ENCODE data around the gene PPDPF. TPM values are rescaled to one million over a fixed set of nuclear protein-coding genes. Genes with fewer than 3 reads are reported as not detected.

Gene PPDPF, protein sequence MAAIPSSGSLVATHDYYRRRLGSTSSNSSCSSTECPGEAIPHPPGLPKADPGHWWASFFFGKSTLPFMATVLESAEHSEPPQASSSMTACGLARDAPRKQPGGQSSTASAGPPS
- total RNA-seq (2014; rRNA removed; shearing (Covaris generic); ENCODE audit: low replicate concordance), result 16.2 and 51.0 TPM in 2 replicates

DNA sequence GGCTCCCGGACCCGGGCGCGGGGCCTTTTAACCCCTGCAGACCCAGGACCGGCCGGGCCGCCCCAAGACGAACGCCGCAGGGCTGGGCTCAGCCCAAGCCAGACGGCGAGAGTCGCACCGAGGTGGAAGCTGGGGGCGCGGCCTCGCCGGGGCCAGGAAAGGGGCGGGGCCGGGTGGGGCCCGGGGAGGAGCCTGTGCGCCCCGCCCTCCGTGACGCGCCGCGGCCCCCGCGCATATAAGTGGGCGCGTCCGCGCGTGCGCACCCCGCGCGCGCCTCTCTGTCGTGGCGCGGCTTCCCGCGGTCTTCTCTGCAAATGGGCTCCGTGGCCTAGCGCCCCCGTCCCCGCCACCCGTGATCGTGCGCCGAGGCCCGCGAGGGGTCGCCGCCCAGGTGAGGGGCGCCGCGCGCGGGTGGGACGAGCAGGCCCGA, at the start of gene PPDPF:
TSS of gene PPDPF (plus strand) at position 262 of the 430 bp plus-strand sequence. CDS start 544 bp downstream, outside the sequence.
- no peaks in the 10 kb centered on the region for H4K20me1 ChIP-seq (ENCODE audit: insufficient read depth, low read depth, low read length)
- H3K4me2 ChIP-seq (ENCODE audit: low read depth, low read length, poor library complexity, severe bottlenecking), result peak within 1 kb of the TSS; percentile 92
- H3K36me3 ChIP-seq (ENCODE audit: insufficient read depth, low read length), result no peaks in the 10 kb centered on the region; the same call in 1 of the 2 replicates
- no peak within 1 kb of the TSS for H3K27ac ChIP-seq (ENCODE audit: low read length)
- no peaks in the 10 kb centered on the region for H3K79me2 ChIP-seq (ENCODE audit: low read length)
- H3K27me3 ChIP-seq (ENCODE audit: low read length), result no peaks in the 10 kb centered on the region
- peak within 1 kb of the TSS; percentile 71 for H3K4me3 ChIP-seq (ENCODE audit: low read length)
- peak within 1 kb of the TSS; percentile 86; the same call in 1 of the 2 replicates for H2AFZ ChIP-seq (ENCODE audit: low read length)
- H3K4me1 ChIP-seq (ENCODE audit: low read length), result peaks cover 13% of the 10 kb centered on the region
- H3K9ac ChIP-seq (ENCODE audit: low read length), result peak within 1 kb of the TSS; percentile 63
- H3K9me3 ChIP-seq (ENCODE audit: low read length), result no peaks in the 10 kb centered on the region
- peak; percentile 92 for DNase-seq
- H3K9me2 ChIP-seq (replicated peaks; ENCODE audit: insufficient read depth, low read length), result no peaks in the 10 kb centered on the region

DNA sequence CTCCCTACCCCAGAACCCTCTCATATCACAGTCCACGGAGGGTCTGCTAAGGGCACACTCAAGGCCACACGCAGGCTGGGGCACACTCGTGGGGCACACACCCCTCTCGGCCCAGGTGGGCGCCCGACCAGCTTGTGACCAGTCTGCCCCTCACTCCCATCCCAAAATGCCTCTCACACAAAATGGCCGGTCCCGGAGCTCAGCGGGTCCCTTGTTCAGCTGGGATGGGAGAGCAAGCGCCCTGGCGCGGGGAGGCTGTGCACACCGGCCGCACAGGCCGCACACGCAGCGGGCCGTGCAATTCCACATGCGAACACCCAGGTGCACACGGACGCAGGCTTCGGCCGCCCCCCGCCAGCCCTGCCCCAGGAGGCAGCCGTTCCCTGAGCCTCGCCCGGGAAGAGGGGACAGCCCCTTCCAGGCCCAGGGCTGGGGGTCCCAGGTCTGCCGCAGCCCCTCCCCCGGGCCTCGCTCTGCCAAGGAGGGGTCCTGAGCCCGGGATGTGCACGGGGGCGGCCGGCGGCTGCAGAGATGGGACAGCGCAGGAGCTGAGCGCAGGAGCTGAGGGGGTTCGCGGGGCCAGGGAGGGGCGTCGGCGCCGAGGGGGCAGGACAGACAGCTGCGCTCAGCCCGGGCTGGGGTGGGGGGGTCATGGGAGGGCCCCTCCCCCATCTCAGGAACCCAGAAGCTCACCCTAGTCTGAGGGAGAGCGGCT, 49.4 kb upstream of the PPDPF start:
- no peak overlapping the region for H3K4me3 ChIP-seq (ENCODE audit: low read length)
- H3K36me3 ChIP-seq (ENCODE audit: insufficient read depth, low read length), result no peaks in the 10 kb centered on the region
- H3K79me2 ChIP-seq (ENCODE audit: low read length), result no peaks in the 10 kb centered on the region
- H3K9me3 ChIP-seq (ENCODE audit: low read length), result no peaks in the 10 kb centered on the region
- no peaks in the 10 kb centered on the region for H4K20me1 ChIP-seq (ENCODE audit: insufficient read depth, low read depth, low read length)
- no peak overlapping the region for H3K9ac ChIP-seq (ENCODE audit: low read length)
- H3K4me2 ChIP-seq (ENCODE audit: low read depth, low read length, poor library complexity, severe bottlenecking), result no peak overlapping the region
- H3K9me2 ChIP-seq (replicated peaks; ENCODE audit: insufficient read depth, low read length), result no peaks in the 10 kb centered on the region
- no peaks in the 10 kb centered on the region for H3K27me3 ChIP-seq (ENCODE audit: low read length)
- no peak overlapping the region for H3K27ac ChIP-seq (ENCODE audit: low read length)
- DNase-seq, result no peak
- H2AFZ ChIP-seq (ENCODE audit: low read length), result no peak overlapping the region
- H3K4me1 ChIP-seq (ENCODE audit: low read length), result no peaks in the 10 kb centered on the region

DNA sequence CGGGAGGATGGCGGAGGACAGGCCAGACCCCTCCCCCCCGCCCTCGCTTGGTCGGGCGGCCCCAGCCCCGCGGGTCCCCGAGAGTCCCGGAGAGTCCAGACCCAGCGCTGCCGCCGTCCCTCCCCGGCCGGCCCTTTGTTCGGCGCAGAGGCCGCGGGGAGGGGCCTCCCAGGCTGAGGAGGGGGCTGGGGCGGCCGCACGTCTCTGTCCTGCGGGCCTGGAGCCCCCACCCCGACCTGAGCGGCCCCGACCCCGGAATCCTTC, 48.9 kb upstream of the PPDPF start:
- Histone ChIP-seq H3K4me1 (ENCODE audit: low read length) (no peaks in the 10 kb centered on the region), H3K27me3 (ENCODE audit: low read length) (no peaks in the 10 kb centered on the region)

DNA sequence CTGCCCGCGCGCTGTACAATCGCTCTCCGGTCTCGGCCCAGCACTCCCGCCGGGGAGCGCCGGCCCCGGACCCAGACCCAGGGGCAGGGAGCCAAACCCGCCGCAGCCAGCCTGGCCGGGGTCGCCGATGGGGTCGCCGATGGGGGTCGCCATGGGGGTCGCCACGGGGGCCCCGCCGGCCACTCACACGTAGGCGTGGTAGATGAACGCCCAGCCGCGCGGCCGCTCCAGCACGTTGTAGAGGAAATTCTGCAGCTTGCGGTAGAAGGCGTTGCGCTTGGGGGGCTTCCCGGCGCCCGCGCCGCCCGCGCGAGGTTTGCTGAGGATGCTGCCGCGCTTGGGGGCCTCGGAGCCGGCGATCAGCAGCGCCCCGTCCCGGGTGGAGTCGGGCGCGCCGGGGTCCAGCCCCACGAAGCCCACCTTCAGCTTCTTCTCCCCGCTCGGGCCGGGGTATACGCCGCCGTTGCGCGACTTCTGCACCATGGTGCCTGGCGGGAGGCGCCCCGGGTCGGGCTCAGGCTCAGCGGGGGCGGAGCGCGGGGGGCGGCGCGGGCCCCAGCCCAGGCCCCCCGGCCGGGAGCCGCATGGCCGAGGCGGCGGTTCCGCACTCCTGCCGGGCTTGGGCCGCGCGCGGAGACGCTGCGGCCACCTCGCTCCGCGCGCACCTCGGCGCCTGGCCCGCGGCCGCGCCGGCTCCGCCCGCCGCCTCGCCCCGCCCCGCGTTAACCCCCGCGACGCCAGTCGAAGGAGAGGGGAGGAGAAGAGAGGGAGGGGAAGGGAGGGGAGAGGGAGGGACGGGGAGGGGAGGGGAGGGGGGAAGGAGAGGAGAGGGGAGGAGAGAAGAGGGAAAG, 48.4 kb upstream of the PPDPF start, which contains the start of gene KCNQ2:
TSS of gene KCNQ2 (minus strand) at position 675 of the 851 bp plus-strand sequence. CDS start at position 483, 192 bp downstream.
- Histone ChIP-seq H3K36me3 (ENCODE audit: insufficient read depth, low read length) (no peaks in the 10 kb centered on the region), H3K79me2 (ENCODE audit: low read length) (no peaks in the 10 kb centered on the region), H3K27ac (ENCODE audit: low read length) (no peak within 1 kb of the TSS), H3K9me3 (ENCODE audit: low read length) (no peaks in the 10 kb centered on the region), H2AFZ (ENCODE audit: low read length) (no peak within 1 kb of the TSS), H3K9ac (ENCODE audit: low read length) (no peak within 1 kb of the TSS), H3K4me2 (ENCODE audit: low read depth, low read length, poor library complexity, severe bottlenecking) (no peak within 1 kb of the TSS), H3K4me1 (ENCODE audit: low read length) (no peaks in the 10 kb centered on the region), H4K20me1 (ENCODE audit: insufficient read depth, low read depth, low read length) (no peaks in the 10 kb centered on the region), H3K4me3 (ENCODE audit: low read length) (no peak within 1 kb of the TSS), H3K9me2 (replicated peaks; ENCODE audit: insufficient read depth, low read length) (no peaks in the 10 kb centered on the region), H3K27me3 (ENCODE audit: low read length) (no peaks in the 10 kb centered on the region)
- DNase-seq, result no peak

More for the DNA sequence above, 48.9 kb upstream of the PPDPF start:
- no peak overlapping the region for H3K4me3 ChIP-seq (ENCODE audit: low read length)
- H3K36me3 ChIP-seq (ENCODE audit: insufficient read depth, low read length), result no peaks in the 10 kb centered on the region
- H3K9ac ChIP-seq (ENCODE audit: low read length), result no peak overlapping the region
- no peak overlapping the region for H2AFZ ChIP-seq (ENCODE audit: low read length)
- no peak overlapping the region for H3K4me2 ChIP-seq (ENCODE audit: low read depth, low read length, poor library complexity, severe bottlenecking)
- H3K9me3 ChIP-seq (ENCODE audit: low read length), result no peaks in the 10 kb centered on the region
- no peaks in the 10 kb centered on the region for H4K20me1 ChIP-seq (ENCODE audit: insufficient read depth, low read depth, low read length)
- DNase-seq, result no peak
- no peaks in the 10 kb centered on the region for H3K79me2 ChIP-seq (ENCODE audit: low read length)
- no peaks in the 10 kb centered on the region for H3K9me2 ChIP-seq (replicated peaks; ENCODE audit: insufficient read depth, low read length)
- no peak overlapping the region for H3K27ac ChIP-seq (ENCODE audit: low read length)

DNA sequence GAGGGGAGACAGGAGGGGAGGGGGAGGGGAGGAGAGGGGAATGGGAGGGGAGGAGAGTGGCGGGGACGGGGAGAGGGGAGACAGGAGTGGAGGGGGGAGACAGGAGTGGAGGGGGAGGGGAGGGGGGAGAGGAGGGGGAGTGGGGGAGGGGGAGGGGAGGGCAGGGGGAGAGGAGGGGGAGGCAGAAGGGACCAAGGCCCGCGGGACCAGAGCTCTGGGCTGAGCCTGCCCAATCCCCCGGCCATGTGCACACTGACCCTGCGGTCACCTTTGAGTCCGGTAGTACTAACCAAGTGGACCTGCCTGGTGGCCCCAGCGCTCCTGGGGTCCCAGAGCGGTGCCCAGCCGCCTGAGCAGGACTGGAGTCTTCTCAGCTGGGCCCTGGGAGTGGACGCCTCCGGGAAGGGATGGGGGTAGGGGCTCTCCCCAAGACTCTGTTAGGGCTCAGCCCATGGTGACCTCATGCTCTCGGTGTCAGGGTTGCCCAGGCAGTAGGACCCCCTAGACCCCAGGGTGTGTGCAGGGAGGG, 47.6 kb upstream of the PPDPF start:
- no peaks in the 10 kb centered on the region for H3K9me3 ChIP-seq (ENCODE audit: low read length)
- no peak overlapping the region for H2AFZ ChIP-seq (ENCODE audit: low read length)
- H3K36me3 ChIP-seq (ENCODE audit: insufficient read depth, low read length), result no peaks in the 10 kb centered on the region
- H3K4me3 ChIP-seq (ENCODE audit: low read length), result no peak overlapping the region
- H3K79me2 ChIP-seq (ENCODE audit: low read length), result no peaks in the 10 kb centered on the region
- H3K27me3 ChIP-seq (ENCODE audit: low read length), result no peaks in the 10 kb centered on the region
- H3K4me1 ChIP-seq (ENCODE audit: low read length), result no peaks in the 10 kb centered on the region
- H3K4me2 ChIP-seq (ENCODE audit: low read depth, low read length, poor library complexity, severe bottlenecking), result no peak overlapping the region
- no peak overlapping the region for H3K9ac ChIP-seq (ENCODE audit: low read length)
- H3K27ac ChIP-seq (ENCODE audit: low read length), result no peak overlapping the region
- no peaks in the 10 kb centered on the region for H3K9me2 ChIP-seq (replicated peaks; ENCODE audit: insufficient read depth, low read length)
- H4K20me1 ChIP-seq (ENCODE audit: insufficient read depth, low read depth, low read length), result no peaks in the 10 kb centered on the region
- DNase-seq, result no peak

DNA sequence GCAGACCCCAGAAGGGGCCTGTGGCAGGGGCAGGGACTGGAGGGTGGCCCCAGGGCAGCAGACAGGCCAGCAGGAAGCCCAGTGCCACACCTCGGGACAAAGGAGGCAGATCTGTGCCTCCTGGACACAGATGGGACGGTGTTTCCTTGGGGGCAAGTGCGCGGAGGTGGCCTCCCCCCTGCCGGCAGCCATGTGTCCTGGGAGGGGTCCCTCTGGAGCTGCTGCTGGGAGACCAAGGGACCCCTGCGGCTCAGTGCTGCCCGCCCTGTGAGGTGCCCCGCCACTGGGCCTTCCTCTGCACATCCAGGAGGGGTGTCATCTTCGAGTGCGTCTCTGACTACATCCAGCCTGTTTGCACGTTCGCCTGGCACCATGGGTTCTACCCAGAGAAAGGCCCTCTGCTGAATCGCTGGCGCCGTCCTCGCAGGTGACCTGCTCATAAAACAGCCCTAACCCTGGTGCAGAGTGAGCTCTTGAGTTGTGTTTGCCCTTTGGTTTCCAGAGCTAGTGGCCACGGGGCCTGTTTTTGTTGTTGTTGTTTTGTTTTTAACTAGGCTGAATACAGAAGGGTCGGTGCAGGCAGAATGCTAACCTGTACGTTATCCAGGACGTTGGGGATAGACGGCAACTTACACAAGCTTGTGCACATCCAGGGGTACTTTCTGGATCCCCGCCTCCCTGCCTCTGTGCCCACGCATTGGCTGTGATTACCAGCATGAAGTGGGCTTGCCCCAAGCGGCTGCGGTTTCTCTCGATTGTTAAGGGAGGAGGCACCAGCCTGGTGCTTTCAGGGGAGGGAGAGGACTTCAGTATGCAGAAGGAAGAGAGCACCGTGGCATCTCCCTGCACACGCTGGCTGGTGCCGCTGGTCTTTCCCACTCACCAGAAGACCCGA, 46.8 kb upstream of the PPDPF start:
- Histone ChIP-seq H3K4me2 (ENCODE audit: low read depth, low read length, poor library complexity, severe bottlenecking) (no peak overlapping the region), H3K27me3 (ENCODE audit: low read length) (no peaks in the 10 kb centered on the region), H2AFZ (ENCODE audit: low read length) (no peak overlapping the region), H3K9me3 (ENCODE audit: low read length) (no peaks in the 10 kb centered on the region), H3K79me2 (ENCODE audit: low read length) (no peaks in the 10 kb centered on the region), H3K4me3 (ENCODE audit: low read length) (no peak overlapping the region), H3K27ac (ENCODE audit: low read length) (no peak overlapping the region), H3K36me3 (ENCODE audit: insufficient read depth, low read length) (no peaks in the 10 kb centered on the region), H3K9ac (ENCODE audit: low read length) (no peak overlapping the region), H3K9me2 (replicated peaks; ENCODE audit: insufficient read depth, low read length) (no peaks in the 10 kb centered on the region), H4K20me1 (ENCODE audit: insufficient read depth, low read depth, low read length) (no peaks in the 10 kb centered on the region), H3K4me1 (ENCODE audit: low read length) (no peaks in the 10 kb centered on the region)
- DNase-seq, result no peak

DNA sequence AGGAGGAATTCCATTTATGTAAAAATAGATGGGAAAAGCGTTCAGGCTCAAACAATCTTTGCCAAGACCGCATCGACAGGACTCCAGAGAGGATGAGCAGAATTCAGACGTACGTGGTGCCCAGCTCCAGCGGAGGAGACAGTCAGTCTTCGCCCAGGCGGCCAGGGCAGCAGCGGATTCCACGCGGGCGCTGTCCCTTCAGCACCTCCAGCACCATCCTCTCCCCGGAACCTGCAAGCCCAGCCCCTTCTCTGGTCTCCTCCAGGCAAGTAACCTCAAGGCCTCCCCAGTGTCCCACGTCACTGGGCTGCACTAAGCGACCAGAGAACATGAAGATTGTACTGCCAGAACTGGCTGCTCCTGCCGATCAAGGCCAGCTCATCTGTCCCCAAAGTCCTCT, 45.4 kb upstream of the PPDPF start:
- Histone ChIP-seq H3K9me2 (replicated peaks; ENCODE audit: insufficient read depth, low read length) (no peaks in the 10 kb centered on the region), H3K4me2 (ENCODE audit: low read depth, low read length, poor library complexity, severe bottlenecking) (no peak overlapping the region), H3K9ac (ENCODE audit: low read length) (no peak overlapping the region), H3K9me3 (ENCODE audit: low read length) (no peaks in the 10 kb centered on the region), H4K20me1 (ENCODE audit: insufficient read depth, low read depth, low read length) (no peaks in the 10 kb centered on the region), H2AFZ (ENCODE audit: low read length) (no peak overlapping the region), H3K4me1 (ENCODE audit: low read length) (no peaks in the 10 kb centered on the region), H3K27ac (ENCODE audit: low read length) (no peak overlapping the region), H3K36me3 (ENCODE audit: insufficient read depth, low read length) (no peaks in the 10 kb centered on the region), H3K4me3 (ENCODE audit: low read length) (no peak overlapping the region), H3K27me3 (ENCODE audit: low read length) (no peaks in the 10 kb centered on the region), H3K79me2 (ENCODE audit: low read length) (no peaks in the 10 kb centered on the region)
- no peak for DNase-seq
